SH-SY5Y (cell line): ENCODE data around the gene ARMC3.

ENCODE experiments used
- GATA2 ChIP-seq: IDR thresholded peaks from 2 replicates; pipeline ENCODE4 v1.6.1; 2011; ENCODE audit warnings: mild to moderate bottlenecking, low read depth, low read length
- GATA3 ChIP-seq: IDR thresholded peaks from 2 replicates; pipeline ENCODE4 v1.6.1; 2011; ENCODE audit warnings: low read depth, mild to moderate bottlenecking, low read length, moderate library complexity

ARMC3 gene

GRCh38 chr10:23067337-23067736 is 139.5 kb downstream of the ARMC3 start:
- TF ChIP-seq GATA3 (no peak), GATA2 (no peak)

GRCh38 chr10:23067939-23068775 is 140.3 kb downstream of the ARMC3 start:
- TF ChIP-seq GATA3: no peak
- no peak for TF ChIP-seq GATA2

- TF ChIP-seq GATA2: no peak
- no peak for TF ChIP-seq GATA3
These were observed 141.4 kb downstream of the ARMC3 start for GRCh38 chr10:23069019-23069815.

GRCh38 chr10:23070913-23071218 is 143.0 kb downstream of the ARMC3 start:
- TF ChIP-seq GATA3 (no peak), GATA2 (no peak)

- no peak for TF ChIP-seq GATA2
- TF ChIP-seq GATA3: no peak
These were observed 145.7 kb downstream of the ARMC3 start for GRCh38 chr10:23073527-23073926.

GRCh38 chr10:23075672-23076071 is 147.8 kb downstream of the ARMC3 start:
- TF ChIP-seq GATA3 (no peak), GATA2 (no peak)

- TF ChIP-seq GATA2: no peak
- TF ChIP-seq GATA3: no peak
These were observed 150.3 kb downstream of the ARMC3 start for GRCh38 chr10:23078114-23078513.

GRCh38 chr10:23079700-23080099 is 151.8 kb downstream of the ARMC3 start:
- TF ChIP-seq GATA2 (no peak), GATA3 (no peak)

GRCh38 chr10:23080262-23080661 is 152.4 kb downstream of the ARMC3 start:
- no peak for TF ChIP-seq GATA2
- TF ChIP-seq GATA3: no peak

- TF ChIP-seq GATA3 (peak; percentile 83), GATA2 (peak; percentile 95)
These were observed 153.4 kb downstream of the ARMC3 start for GRCh38 chr10:23081221-23081750.

- TF ChIP-seq GATA3: no peak
- TF ChIP-seq GATA2: no peak
These were observed 154.0 kb downstream of the ARMC3 start for GRCh38 chr10:23081891-23082290.
